Heart left ventricle (tissue), 16 donors: ENCODE data around the gene TBL1XR1. TPM values are rescaled to one million over a fixed set of nuclear protein-coding genes. Genes with fewer than 3 reads are reported as not detected.
A peak's percentile ranks its signal among the peaks of the same experiment; 100 is the strongest.

Experiments
- ATAC-seq, 4 donors: fragments of 200-7000 bp; cut with Tn5 transposase; one replicate each; pipeline ENCODE4 v1.9.1; 2020 to 2022; ENCODE audit warnings: moderate library complexity in 4 of 4, mild to moderate bottlenecking in 3 of 4, moderate number of reproducible peaks in 1 of 4
- DNase-seq, 5 donors: peaks; one replicate each; pipeline ENCODE4 v3.0.0-alpha.2; 2020
- H3K27ac ChIP-seq, 12 donors: fragments of 200-600 bp; sonication (generic) in 4 of 12; one replicate each; pipeline versions ENCODE4 v1.5.0 to v1.8.0; 2016 to 2022; ENCODE audit warnings: mild to moderate bottlenecking in 2 of 12
- H3K27me3 ChIP-seq, 9 donors: fragments of 200-600 bp; sonication (generic) in 2 of 9; one replicate each; pipeline versions ENCODE4 v1.5.1 to v1.8.0; 2016 to 2022; ENCODE audit warnings: mild to moderate bottlenecking in 3 of 9
- H3K36me3 ChIP-seq, 9 donors: fragments of 200-600 bp; sonication (generic) in 2 of 9; one replicate each; pipeline versions ENCODE4 v1.5.0 to v1.8.0; 2018 to 2022; ENCODE audit warnings: mild to moderate bottlenecking in 2 of 9
- H3K4me1 ChIP-seq, 12 donors: fragments of 200-600 bp; sonication (generic) in 4 of 12; one replicate each; pipeline versions ENCODE4 v1.5.0 to v1.8.0; 2016 to 2022; ENCODE audit warnings: mild to moderate bottlenecking in 3 of 12
- H3K4me3 ChIP-seq, 12 donors: fragments of 200-600 bp; sonication (generic) in 4 of 12; one replicate each; pipeline versions ENCODE4 v1.5.0 to v1.8.0; 2017 to 2022; ENCODE audit warnings: mild to moderate bottlenecking in 9 of 12, moderate library complexity in 4 of 12
- H3K9me3 ChIP-seq, 12 donors: fragments of 200-600 bp; sonication (generic) in 4 of 12; one replicate each; pipeline versions ENCODE4 v1.5.0 to v1.8.0; 2016 to 2022; ENCODE audit warnings: mild to moderate bottlenecking in 1 of 12
- POLR2A ChIP-seq, 2 donors: fragments of 450-650 bp; IDR thresholded peaks; one replicate each; pipeline ENCODE4 v1.6.1; 2017; ENCODE audit warnings: antibody characterized with exemption in 2 of 2, mild to moderate bottlenecking in 2 of 2, moderate library complexity in 2 of 2
- WGBS, 4 donors: extraction: QIAGEN DNeasy Blood & Tissue Kit in 2 of 4; methylation state at CpG; one replicate each; pipeline versions ENCODE4 v1.1.5 to v1.1.7; 2013 to 2018; 5-methylcytosine and 5-hydroxymethylcytosine counted together
- intact Hi-C, 10 donors: fragments of 100-400 bp; cut with DNase I; formaldehyde crosslinking; loops; one replicate each; pipeline versions ENCODE4 v1.11.1 to v1.14.2; 2022
- polyA plus RNA-seq, 2 donors: library from polyadenylated mRNA; stranded (reverse); fragments of 200-250 nt; gene quantifications; one replicate each; pipeline ENCODE4 v1.2.3, GENCODE V29; 2013
- total RNA-seq, 9 donors: library from RNA; depleted of rRNA in 2 of 9; stranded (reverse); fragments of >200 nt in 2 of 9; fragmentation: NEBNext Ultra II Directional in 3 of 9; extraction: Animal tissue kit (Norgen Biotek cat#: 25700) in 3 of 9; gene quantifications; one replicate each; pipeline versions ENCODE4 v1.1.0 to v1.2.4, GENCODE V29; 2016 to 2023
- TF ChIP-seq, protein P1 (sequence below), 12 donors: fragments of 200-600 bp; sonication (generic) in 4 of 12; IDR thresholded peaks; one replicate each; pipeline versions ENCODE4 v1.5.0 to v1.8.0; 2018 to 2022; ENCODE audit warnings: antibody characterized with exemption in 12 of 12, mild to moderate bottlenecking in 5 of 12
- donor health status: ischemic (EF 13 %, LVEDD 7.1; RV severe dilation, severe dysfunction).
- donor health status: healthy with polysubstance abuse.
- donor health status: DM: no; HTN: yes; CAD: no.
- donor health status: DM: no; HTN: no; CAD: no.
- donor health status: ischemic (EF 25% LVEDD 6.9; RV normal size, moderate dysfunction).
- donor health status: ischemic (EF 25% LVEDD 5.7; RV mildly dilated, moderate dysfunction).
- donor health status: healthy.
- donor health status: DM: yes; HTN: yes; CAD: no.
- donor health status: ischemic (EF 35%, LVEDD 5.7; RV mildly dilated, moderate dysfunction).
- donor health status: nonischemic (EF 11% LVEDD 7.7; RV severe dilation, severe dysfunction).
- donor health status: DM: yes; HTN: yes; CAD: no.
- donor health status: PGD.
- donor health status: ischemic (EF 29% LVEDD 5.4; RV normal size, mild dysfunction).
- donor health status: nonischemic (EF 23%, LVEDD 6.1; RV moderate dilation, normal function).

Gene TBL1XR1
- total and polyA plus RNA-seq, 11 donors = 24.0 to 176 (median 119) TPM

DNA sequence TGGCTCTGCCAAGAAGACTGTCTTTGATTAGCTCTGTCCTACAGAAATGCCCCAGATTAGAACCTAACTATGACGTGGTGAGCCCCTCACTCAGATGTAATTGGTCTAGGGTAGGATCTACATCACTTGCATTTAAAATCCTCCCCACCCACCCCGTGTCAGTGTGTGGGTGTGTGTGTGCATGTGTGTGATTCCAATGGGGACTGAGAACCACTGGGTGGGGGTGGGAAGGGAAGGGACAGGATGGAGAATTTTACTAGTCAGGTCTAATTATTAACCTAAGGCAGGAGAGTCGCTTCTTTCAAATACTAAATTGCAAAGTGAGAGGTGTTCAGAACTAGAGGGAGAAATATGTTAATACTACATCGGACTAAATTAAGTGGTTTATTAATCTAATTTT lies 91.7 kb downstream of the TBL1XR1 start:
- no peaks in the 10 kb centered on the region for H3K27me3 ChIP-seq
- intact Hi-C loops = loop anchor here in 1 of 10 donors (5.0 kb wide), 1 partner anchor 82 kb away; no protein-coding TSS in a partner anchor
- DNase-seq (no peak), ATAC-seq (peak in 1 of 4 donors; percentile 32)
- 69 to 77% (median 73%) methylated on average over 4 of the region's 4 CpGs for WGBS, 4 donors
- no peak for TF ChIP-seq POLR2A (IDR thresholded peaks at IDR 0.05)
- TF ChIP-seq, protein P1, sequence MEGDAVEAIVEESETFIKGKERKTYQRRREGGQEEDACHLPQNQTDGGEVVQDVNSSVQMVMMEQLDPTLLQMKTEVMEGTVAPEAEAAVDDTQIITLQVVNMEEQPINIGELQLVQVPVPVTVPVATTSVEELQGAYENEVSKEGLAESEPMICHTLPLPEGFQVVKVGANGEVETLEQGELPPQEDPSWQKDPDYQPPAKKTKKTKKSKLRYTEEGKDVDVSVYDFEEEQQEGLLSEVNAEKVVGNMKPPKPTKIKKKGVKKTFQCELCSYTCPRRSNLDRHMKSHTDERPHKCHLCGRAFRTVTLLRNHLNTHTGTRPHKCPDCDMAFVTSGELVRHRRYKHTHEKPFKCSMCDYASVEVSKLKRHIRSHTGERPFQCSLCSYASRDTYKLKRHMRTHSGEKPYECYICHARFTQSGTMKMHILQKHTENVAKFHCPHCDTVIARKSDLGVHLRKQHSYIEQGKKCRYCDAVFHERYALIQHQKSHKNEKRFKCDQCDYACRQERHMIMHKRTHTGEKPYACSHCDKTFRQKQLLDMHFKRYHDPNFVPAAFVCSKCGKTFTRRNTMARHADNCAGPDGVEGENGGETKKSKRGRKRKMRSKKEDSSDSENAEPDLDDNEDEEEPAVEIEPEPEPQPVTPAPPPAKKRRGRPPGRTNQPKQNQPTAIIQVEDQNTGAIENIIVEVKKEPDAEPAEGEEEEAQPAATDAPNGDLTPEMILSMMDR (IDR thresholded peaks at IDR 0.05) = no peak
- no peak overlapping the region for H3K4me3 ChIP-seq
- no peaks in the 10 kb centered on the region for H3K36me3 ChIP-seq
- H3K27ac ChIP-seq = no peak overlapping the region
- no peaks in the 10 kb centered on the region for H3K9me3 ChIP-seq
- peaks cover 0 to 94% (median 61%) of the 10 kb centered on the region in 12 donors for H3K4me1 ChIP-seq

- no peak overlapping the region for H3K27ac ChIP-seq
These were observed 92.8 kb downstream of the TBL1XR1 start for GRCh38 chr3:177104299-177104992.

DNA sequence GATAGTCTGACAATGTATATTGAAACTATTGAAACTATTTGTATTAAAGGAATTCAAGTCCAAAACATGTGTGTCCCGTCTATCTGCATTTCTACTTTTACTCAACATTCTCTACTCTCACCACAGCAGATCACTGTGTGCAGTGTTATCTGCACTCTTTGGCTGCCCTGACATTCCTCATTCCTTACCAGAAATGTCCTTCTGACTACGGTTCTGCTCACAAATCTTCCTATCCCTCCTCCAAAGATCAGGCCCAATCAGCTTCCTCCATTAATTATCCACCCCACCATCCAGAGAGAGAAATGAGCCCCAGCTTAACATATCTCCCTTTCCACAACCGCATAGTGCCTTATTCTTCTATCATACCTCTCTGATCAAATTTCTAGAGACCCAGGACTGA lies 94.7 kb downstream of the TBL1XR1 start:
- 32 to 46% (median 34%) methylated on average over 3 of the region's 3 CpGs for WGBS, 4 donors
- intact Hi-C loops = no loop called here
- ATAC-seq (peak in 3 of 4 donors; percentile 56 to 80 (median 59)), DNase-seq (no peak)
- H3K4me1 ChIP-seq = peaks cover 0 to 76% (median 43%) of the 10 kb centered on the region in 12 donors
- no peaks in the 10 kb centered on the region for H3K27me3 ChIP-seq
- no peak overlapping the region for H3K4me3 ChIP-seq
- no peaks in the 10 kb centered on the region for H3K36me3 ChIP-seq
- H3K27ac ChIP-seq = peak overlapping the region in 2 of 12 donors; percentile 7 to 26
- H3K9me3 ChIP-seq = no peaks in the 10 kb centered on the region
- no peak for TF ChIP-seq POLR2A (IDR thresholded peaks at IDR 0.05)
- TF ChIP-seq, protein P1 (IDR thresholded peaks at IDR 0.05) = no peak

More at GRCh38 chr3:177104299-177104992, 92.8 kb downstream of the TBL1XR1 start:
- Histone ChIP-seq H3K4me1 (peaks cover 0 to 82% (median 53%) of the 10 kb centered on the region in 12 donors), H3K4me3 (no peak overlapping the region), H3K36me3 (no peaks in the 10 kb centered on the region), H3K9me3 (no peaks in the 10 kb centered on the region), H3K27me3 (no peaks in the 10 kb centered on the region)
- DNase-seq (no peak), ATAC-seq (no peak)
- WGBS, 4 donors = 64 to 81% (median 74%) methylated on average over 6 of the region's 6 CpGs
- TF ChIP-seq POLR2A (IDR thresholded peaks at IDR 0.05) = no peak
- TF ChIP-seq, protein P1 (IDR thresholded peaks at IDR 0.05) = no peak
- intact Hi-C loops = no loop called here

DNA sequence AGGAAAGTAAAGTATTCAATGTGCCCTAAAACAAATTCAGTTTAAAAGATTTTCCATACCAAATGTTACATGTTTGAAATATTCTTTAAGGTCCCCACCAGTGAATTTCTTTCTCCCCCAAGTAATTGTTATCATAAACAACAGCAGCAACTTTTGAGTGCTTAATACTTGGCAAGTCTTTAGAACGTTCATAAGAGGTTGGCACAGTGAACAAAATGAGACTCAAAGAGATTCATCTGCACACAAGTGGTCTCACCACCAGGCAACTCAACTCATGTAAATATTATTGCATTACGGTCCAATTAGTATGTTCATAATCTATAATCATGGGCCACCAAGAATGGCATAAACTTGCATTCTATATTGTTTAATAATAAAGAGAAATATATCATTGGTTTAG lies 98.7 kb downstream of the TBL1XR1 start:
- H3K9me3 ChIP-seq = peaks cover 0 to 19% (median 1%) of the 10 kb centered on the region in 12 donors
- no peaks in the 10 kb centered on the region for H3K36me3 ChIP-seq
- intact Hi-C loops = no loop called here
- WGBS, 4 donors = 4 to 41% (median 25%) methylated on average over 2 of the region's 2 CpGs
- ATAC-seq (no peak), DNase-seq (no peak)
- no peaks in the 10 kb centered on the region for H3K27me3 ChIP-seq
- H3K4me1 ChIP-seq = peaks cover 0 to 47% (median 17%) of the 10 kb centered on the region in 12 donors
- no peak for TF ChIP-seq POLR2A (IDR thresholded peaks at IDR 0.05)
- TF ChIP-seq, protein P1 (IDR thresholded peaks at IDR 0.05) = no peak
- no peak overlapping the region for H3K27ac ChIP-seq
- H3K4me3 ChIP-seq = no peak overlapping the region
